ENCODE measurements around the gene FAM20A.
"Not testable (repeated sequence)": the region's sequence is repeated elsewhere in the genome, so short reads cannot be mapped to it uniquely, and the experiment has no call there.

FAM20A gene

DNA sequence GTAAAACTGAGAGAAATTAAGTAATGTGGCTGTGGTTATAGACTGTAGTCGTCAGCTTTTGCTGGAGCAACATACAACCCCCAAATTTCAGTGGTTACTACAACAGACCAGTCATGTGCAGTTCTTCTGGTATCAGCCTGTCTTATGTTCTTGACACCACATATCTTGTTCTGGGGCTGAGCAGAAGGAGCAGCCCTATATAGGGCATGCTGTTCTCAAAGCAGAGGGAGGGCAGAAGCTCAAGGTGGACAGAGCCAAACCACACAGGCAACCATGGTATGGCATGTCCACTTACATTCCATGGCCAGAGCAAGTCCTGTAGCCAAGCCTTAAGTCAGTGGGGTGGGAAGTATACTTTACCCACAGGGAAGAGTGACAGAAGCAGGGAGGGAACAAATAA is 81.3 kb downstream of the FAM20A start:
- DNase-seq (ENCODE audit: low read depth in 3 of 3), result no peak

DNA sequence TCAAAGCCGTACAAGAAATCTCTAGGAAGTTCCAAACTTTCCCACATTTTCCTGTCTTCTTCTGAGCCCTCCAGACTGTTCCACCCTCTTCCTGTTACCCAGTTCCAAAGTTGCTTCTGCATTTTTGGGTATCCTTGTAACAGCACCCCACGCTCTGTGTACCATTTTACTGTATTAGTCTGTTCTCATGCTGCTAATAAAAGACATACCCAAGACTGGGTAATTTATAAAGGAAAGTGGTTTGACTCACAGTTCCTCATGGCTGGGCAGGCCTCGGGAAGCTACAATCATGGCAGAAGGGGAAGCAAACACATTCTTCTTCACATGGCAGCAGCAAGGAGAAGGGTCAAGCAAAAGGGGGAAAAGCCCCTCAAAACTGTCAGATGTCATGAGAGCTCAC is 82.1 kb downstream of the FAM20A start:
- DNase-seq (ENCODE audit: low read depth in 3 of 3), result not testable (repeated sequence)

DNA sequence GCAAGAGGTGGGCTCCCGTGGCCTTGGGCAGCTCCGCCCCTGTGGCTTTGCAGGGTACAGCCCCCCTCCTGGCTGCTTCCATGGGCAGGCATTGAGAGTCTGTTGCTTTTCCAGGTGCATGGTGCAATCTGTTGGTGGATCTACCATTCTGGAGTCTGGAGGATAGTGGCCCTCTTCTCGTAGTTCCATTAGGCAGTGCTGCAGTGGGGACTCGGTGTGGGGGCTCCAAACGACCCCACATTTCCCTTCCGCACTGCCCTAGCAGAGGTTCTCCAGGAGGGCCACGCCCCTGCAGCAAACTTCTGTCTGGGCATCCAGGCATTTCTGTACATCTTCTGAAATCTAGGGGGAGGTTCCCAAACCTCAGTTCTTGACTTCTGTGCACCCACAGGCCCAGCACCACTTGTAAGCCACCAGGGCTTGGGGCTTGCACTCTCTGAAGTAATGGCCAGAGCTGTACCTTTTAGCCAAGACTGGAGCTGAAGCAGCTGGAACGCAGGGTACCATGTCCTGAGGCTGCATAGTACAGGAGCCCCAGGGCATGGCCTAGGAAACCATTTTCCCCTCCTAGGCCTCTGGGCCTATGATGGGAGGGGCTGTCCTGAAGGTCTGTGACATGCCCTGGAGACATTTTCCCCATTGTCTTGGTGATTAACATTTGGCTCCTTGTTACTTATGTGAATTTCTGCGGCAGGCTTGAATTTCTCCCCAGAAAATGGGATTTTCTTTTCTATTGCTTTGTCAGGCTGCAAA is 82.9 kb downstream of the FAM20A start:
- DNase-seq (ENCODE audit: low read depth in 3 of 3), result no peak

DNA sequence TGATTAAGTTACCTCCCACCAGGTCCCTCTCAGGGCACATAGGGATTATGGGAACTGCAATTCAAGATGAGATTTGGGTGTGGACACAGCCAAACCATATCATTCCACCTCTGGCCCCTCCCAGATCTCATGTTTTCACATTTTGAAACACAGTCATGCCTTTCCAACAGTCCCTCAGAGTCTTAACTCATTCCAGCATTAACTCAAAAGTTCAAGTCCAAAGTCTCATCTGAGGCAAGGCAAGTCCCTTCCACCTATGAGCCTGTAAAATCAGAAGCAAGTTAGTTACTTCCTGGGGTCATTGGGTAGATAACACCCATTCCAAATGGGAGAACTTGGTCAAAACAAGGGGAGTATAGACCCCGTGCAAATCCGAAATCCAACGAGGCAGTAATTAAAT is 83.6 kb downstream of the FAM20A start:
- DNase-seq (ENCODE audit: low read depth in 3 of 3), result not testable (repeated sequence)

DNA sequence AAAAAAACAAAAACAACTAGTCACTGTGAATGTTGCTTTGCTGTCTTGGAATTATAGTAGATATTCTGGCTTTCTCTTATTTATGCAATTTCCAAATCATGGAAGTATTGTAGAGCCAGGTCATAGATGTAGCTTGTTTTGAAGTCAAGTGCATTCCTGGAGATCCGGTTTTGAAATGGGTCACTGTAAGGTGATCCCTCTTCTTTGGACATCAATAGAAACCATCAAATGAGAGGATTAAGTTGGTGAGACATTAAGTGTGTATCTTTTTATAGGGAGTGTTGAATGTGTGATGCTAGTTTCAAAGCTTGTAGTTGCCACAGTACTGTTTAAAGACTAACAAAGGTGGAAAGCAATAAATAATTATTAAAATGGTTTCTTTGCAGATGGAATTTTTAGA is 84.4 kb downstream of the FAM20A start:
- DNase-seq (ENCODE audit: low read depth in 3 of 3), result no peak

DNA sequence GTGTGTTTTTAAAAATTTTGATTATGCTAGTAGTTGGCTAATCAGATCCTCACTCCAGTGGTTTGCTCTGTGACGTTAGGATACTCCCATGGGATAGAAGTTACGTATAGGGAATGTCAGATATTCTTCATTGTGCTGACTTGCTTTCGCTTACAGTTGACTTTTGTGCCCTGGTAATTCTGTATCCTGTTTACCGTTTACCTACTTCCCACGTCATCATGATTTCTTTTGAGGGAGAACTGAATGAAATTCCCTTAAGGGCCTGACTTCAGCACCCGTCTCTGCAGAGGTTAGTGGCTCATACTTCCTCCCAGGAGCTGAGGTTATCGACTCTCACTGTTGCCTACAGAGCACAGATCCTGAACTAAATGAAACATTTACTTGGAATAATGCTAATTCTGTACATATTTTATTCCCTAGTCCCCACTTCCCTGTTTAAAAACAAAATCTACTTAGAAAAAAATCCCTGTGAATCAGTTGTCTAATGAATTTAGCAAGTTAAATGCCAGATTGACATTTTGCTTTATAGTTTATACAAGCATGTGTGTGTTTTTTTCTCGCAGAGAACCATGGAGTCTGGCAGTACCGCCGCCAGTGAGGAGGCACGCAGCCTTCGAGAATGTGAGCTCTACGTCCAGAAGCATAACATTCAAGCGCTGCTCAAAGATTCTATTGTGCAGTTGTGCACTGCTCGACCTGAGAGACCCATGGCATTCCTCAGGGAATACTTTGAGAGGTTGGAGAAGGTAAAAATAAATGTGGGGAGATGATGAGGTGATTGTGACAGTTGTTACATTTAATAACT is 86.1 kb downstream of the FAM20A start:
- no peak for DNase-seq (ENCODE audit: low read depth in 3 of 3)

DNA sequence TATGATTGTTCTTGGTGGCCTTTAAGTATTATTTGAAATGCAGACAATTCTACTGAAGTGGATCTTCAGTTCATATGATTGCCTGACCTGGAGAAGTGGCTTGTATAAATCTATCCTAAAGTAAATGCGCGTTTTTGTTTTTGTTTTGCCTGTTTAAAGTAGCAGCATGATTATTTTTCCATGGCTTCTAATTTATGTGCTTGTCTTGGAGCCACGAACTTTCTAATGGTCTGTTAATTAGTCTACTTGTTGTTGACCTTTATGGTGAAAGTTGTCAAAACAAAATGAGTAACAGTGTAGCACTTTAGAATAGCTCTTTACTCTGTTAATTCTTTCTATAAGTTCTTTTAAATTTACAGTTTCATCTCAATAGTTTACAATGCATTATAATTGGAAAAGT is 87.2 kb downstream of the FAM20A start:
- no peak for DNase-seq (ENCODE audit: low read depth in 3 of 3)

DNA sequence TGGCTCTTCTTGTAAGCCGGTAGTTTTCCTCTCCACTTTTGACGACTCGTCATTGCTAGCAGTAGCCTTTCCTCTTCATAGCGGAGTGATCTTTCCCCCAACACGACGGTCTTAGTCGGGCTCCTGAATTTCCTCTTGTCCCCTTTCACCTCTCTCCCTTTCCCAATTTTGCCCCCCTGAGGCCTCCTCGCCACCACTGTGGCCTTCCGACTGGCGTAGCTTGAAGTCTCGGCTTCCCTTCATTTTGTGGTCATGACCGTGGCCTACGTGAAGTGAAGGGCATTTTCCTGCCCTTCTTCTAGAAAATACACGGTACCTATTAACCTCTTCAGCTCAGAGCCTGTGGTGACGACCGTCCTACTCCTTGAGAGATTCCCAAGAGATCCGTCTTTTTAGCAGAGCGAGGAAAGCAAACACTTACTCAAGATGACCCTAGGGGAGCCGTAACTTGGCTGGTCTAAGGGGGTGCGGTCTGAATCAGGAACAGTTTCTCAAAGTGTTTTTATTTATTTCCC is 88.2 kb downstream of the FAM20A start:
- DNase-seq (ENCODE audit: low read depth in 3 of 3), result no peak

DNA sequence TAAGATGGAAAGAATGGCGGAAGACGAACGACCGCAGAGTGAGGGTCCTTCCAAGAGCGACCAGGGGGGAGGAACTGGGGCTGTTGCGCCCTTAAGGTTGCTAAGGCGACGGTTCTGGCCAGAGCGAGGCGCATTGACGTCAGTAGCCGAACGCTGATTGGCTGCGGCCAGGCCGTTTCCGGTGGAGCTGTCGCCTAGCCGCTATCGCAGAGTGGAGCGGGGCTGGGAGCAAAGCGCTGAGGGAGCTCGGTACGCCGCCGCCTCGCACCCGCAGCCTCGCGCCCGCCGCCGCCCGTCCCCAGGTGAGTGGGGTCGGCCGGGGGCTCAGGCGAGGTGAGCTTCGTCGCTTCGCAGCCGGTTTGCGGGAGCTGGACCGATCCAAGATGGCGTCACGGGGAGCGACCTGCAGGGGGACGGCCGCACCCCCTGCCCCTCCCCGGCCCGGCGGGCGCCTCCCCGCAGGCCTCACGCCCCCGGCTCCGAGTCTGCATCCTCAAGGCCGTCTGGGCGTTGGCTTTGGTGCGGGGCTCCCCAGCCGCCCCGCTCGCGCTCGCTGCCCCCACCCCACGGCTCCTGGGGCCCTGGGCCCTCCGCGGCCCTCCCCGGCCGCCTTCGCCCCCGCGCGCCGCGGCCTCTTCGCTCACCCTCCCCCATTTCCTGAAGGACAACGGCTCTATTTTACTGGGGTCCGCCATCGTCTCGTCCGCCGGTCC is 88.8 kb downstream of the FAM20A start, which contains the start of gene PRKAR1A:
Gene PRKAR1A, plus strand, starts transcription at position 184 of the 713 bp plus-strand sequence. CDS start 2,970 bp downstream, outside the sequence.
- peak; percentile 79 to 87 (median 80) for DNase-seq (ENCODE audit: low read depth in 3 of 3)

DNA sequence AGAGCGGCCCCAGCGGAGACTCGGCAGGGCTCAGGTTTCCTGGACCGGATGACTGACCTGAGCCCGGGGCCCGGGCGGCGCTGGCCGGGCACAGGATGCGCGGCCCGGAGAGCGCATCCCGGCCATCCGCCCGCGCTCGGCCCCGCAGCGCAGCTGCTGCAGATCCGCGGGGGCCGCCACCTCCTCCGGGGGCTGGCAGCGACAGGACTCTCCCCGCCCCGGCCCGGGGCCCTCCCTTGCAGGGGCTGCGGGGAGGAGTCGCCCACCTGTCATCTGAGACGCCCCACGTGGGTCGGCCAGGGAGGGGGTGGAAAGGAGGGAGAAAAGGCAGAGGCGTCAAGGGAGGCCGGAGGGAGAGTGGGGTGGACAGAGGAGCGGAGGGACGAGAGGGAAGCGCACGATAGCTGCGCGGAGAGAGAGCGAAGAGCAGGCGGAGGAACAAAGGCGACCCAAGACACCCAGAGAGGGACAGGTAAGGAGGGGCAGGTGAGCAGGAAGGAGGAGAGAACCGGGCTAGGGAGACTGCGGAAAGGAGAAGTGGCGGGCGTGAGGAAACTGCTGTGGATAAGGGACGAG is 89.4 kb downstream of the FAM20A start:
- peak in 2 of 3 donors; percentile 24 to 40 for DNase-seq (ENCODE audit: low read depth in 3 of 3)

DNA sequence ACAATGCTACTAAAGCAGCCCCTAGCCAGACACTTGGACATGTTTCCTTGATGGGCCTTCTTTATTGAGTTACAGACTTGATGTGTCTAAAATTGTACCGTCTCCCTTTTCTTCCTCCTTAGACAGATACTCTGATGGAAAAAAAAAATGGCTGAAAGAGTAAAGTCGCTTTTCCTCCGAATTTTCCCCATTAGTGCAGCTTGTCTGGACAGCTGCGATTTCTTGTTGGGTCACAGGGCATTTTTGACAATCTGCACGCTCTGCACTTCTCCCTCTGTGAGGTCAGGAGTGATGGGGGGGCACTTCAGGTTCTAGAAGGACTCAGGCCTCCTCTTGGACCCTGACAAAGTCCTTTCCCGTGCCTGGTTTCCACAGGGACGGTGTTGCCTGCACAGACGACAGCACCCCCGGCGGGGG is 89.9 kb downstream of the FAM20A start:
- DNase-seq (ENCODE audit: low read depth in 3 of 3), result peak in 1 of 3 donors; percentile 8

DNA sequence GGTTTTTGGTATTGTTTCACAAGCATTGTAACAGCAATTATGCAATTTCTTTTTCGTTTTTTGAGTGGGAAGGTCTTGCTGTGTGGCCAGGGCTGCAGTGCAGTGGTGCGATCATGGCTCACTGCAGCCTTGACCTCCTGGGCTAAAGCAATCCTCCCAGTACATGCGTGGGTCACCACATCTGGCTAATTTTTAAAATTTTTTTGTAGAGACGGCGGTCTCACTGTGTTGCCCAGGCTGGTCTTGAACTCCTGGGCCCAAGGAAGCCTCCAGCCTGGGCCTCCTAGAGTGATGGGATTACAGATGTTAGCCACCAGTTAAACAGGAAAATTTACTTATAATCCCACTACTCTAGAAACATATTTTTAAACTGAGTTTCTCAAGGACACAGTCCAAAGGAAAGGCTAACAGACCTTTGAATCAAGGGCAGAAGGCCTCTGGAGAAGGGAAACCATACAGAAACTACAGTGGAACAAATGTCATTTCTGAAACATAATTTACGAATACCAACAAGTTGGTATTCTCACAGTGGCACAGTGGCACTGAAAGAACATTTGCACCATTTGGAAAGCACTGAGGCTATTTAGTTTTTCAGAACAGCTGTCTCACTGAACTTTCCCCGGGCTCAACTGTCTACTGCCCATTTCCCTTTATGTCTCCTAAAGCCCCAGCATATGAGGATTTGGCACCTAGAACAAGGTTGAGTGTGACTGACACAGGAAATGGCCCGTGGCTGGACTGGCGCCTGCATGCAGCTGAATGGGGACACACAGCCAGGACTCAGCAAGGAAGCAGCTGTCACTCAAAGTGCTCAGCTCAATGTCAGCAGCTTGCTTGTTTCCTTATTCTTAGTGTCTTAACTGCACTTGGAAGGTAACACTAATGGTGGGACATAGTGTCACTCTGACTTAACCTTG is 91.8 kb downstream of the FAM20A start:
- DNase-seq (ENCODE audit: low read depth in 3 of 3), result no peak

DNA sequence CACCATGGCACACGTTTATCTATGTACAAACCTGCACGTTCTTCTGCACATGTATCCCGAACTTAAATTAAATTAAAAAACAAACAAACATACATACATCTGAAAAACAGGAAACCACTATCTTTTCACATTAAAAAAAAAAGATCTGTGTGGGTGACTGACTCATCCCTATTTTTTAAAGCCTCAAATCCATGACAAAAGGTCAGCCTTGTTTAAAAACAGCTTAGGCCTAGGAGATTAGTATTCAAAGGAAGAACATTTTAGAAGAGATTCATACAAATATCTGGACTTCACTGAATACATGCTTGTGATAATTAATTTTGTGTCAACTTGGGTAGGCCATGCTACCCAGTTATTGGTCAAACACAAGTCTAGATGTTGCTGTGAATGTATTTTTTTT is 93.6 kb downstream of the FAM20A start:
- DNase-seq (ENCODE audit: low read depth in 3 of 3), result no peak

DNA sequence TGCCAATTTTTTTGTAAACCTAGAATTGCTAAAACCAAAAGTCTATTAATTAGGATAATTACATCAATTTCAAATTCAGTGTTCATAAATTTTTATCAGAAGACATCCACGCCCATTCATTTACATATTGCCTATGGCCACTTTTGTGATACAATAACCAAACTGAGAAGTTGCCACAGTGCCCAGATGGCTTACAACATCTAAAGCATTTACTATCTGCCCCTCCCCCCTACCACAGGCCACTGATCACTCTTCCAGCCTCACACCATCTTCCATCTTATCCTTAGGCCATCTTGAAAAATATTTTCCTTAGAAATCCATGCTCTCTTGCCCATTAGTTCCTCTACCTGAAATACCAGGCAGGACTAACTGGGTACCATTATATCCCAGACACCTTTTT is 95.2 kb downstream of the FAM20A start:
- no peak for DNase-seq (ENCODE audit: low read depth in 3 of 3)

DNA sequence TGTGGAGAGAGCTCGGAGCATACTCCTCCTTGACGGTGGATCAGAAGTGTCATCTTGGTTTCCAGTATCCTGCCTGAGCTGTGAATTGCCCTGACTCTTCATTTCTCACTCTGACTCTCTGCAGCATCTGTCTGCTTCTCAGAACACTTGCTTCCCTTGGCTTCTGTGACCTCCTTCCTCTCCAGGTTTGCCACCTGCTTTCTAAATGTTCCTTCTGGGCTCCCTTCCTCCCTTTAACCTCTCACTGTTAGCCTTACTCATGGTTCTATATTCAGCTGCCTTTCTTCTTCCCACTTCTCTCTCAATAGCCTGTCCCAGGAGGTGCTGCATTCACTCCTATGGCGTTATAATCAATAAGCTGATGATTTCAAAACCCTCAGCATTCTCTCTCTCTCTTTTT is 100.1 kb downstream of the FAM20A start:
- DNase-seq (ENCODE audit: low read depth in 3 of 3), result no peak

DNA sequence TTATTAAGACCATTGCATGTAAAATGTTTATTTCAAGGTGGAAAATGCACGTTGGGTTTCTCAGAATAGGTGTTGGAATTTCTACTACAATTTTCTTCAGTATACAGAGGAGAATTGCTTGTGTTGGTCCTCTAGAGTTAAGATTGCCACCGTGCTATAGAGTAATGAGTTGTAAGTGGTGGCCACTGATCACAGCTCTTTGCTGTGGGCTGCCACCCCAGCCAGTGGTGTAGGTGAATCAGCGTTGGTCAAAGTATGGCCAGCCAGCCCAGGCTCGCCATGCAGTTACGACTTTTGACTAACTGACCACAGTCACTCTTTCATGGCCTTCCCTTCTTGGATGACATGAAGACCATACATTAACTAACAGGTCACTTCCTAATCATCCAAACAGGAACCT is 101.6 kb downstream of the FAM20A start:
- no peak for DNase-seq (ENCODE audit: low read depth in 3 of 3)

DNA sequence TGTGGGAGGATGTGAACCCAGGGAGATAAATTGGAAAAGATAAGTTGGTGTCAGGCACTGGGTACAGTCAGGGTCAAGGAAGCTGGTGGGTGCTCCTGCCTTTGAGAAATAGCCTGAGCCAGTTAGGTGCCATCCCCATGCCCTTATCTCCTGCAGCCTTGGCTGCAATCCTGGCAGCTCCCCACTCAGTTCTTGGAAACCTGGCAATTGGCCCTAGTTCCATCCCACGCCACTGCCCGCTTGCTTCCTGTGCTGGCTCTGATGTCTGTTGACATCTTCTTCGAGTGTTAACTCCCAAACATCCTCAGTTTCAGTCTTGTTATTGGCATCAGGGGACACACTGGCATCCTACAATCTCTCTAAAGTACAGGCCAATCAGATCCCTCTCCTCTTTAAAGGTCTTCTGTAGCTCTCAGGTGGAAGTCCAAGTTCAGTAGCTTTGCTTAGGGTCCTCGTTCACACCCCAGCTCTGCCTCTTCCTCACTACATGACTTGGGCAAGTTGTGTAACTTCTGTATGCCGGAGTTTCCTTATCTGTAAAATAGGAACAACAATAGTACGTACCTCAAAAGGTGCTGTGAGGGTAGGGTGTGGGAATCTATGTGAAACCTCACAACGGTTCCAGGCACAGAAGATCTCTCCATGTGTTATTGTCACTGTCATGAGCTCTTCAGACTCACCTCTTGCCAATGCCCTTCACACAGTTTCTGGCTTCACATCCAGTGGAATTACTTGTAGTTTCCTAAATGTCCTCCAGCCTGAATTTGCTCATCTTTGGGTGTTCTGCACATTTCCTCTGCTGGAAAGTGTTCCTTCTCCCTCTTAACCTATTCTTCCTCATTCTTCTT is 102.5 kb downstream of the FAM20A start:
- no peak for DNase-seq (ENCODE audit: low read depth in 3 of 3)

DNA sequence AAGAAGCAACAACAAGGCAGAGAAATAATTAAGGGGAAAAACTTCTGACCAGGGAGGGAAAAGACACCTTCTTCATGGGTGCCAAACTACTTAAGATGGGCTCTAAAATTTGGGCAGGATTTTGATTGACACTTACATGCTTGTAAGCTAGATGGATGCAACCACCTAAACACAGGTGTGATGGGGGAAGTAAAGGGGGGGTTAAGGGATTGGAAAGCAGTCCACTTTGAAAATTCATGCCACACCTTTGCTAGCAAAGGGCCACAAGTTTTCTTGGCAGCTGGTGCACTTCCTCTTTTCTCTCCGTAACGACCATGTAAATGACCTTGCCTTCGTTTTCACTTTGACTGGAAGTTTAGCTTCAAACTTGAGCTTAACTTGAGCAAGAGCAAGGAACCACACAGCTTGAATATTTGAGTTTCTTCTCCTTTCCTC is 103.3 kb downstream of the FAM20A start:
- no peak for DNase-seq (ENCODE audit: low read depth in 3 of 3)

DNA sequence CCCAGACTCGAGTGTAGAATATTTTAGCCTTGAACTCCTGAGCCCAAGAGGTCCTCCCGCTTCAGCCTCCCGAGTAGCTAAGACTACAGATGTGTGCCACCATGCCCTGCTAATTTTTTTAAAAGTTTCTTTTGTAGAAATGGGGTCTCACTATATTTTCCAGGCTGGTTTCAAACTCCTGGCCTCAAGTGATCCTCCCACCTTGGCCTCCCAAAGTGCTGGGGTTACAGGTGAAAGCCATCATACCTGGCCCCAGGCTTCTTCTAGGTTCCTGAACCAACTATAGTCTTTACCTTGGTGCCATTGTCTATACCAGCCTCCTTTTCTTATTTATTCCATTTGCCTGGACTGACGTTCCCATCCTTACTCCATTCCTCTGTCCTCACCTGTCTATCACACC is 106.1 kb downstream of the FAM20A start:
- DNase-seq (ENCODE audit: low read depth in 3 of 3), result no peak

All from stimulated activated CD4-positive, alpha-beta T cell treated with anti-CD3 and anti-CD28 coated beads, TNF-alpha, amount 100 ng/mL, for 48 hours (primary cell).